ENCODE results near the gene OR6X1.

DNA sequence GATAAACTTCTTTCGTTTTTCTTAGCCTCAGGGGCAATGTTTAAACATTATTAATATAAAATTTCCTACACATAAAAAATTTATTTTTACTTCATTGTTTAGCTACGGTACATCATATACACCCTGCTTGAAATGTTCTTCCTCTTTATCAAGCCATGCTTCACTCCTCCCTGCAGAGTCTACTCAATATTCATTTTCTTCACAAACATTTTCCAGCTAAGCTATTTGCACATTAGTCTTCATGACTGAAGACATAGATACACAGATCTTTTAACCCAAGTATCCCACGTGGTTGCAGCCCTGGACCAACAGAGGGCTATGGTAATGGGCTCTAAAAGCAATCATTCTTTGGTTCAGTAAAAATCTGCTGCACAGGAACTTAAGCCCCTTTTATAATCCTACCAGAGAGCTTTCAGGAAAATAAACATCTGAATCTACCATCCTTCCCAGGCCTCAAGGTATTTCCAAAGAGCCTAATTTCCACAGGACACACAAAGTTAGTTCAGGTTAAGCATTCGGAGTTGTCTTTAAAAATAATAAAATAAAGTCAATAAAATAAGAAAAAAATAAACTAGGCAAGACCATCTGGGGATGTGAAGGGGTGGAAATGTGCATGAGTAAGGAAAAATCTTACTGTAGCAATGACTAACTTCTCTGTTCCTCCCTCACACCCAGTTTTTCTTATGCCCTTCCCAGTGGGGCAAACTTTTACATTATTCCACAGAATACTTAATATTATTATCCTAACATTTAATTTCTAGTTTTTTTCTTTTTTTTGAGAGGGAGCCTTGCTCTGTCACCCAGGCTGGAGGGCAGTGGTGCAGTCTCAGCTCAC lies 21.6 kb upstream of the OR6X1 start:
- no peak for TF ChIP-seq EZH2phosphoT487 (IDR thresholded peaks at IDR 0.05; ENCODE audit: low read depth)
- no peak for TF ChIP-seq CTCF (IDR thresholded peaks at IDR 0.05; ENCODE audit: low read depth, low read length)

All from OCI-LY3 (cell line).